Stimulated activated CD8-positive, alpha-beta memory T cell treated with anti-CD3 and anti-CD28 coated beads, Interleukin-15, amount 100 ng/mL, for 4 hours (primary cell): Measurements from ENCODE around the gene NID1.
"Not testable (repeated sequence)": the region's sequence is repeated elsewhere in the genome, so short reads cannot be mapped to it uniquely, and the experiment has no call there.

Experiments used
- DNase-seq, 2 donors: peaks; one replicate each; pipeline ENCODE4 v3.0.0-alpha.2; 2020; ENCODE audit warnings: low read depth in 2 of 2

NID1 gene

DNA sequence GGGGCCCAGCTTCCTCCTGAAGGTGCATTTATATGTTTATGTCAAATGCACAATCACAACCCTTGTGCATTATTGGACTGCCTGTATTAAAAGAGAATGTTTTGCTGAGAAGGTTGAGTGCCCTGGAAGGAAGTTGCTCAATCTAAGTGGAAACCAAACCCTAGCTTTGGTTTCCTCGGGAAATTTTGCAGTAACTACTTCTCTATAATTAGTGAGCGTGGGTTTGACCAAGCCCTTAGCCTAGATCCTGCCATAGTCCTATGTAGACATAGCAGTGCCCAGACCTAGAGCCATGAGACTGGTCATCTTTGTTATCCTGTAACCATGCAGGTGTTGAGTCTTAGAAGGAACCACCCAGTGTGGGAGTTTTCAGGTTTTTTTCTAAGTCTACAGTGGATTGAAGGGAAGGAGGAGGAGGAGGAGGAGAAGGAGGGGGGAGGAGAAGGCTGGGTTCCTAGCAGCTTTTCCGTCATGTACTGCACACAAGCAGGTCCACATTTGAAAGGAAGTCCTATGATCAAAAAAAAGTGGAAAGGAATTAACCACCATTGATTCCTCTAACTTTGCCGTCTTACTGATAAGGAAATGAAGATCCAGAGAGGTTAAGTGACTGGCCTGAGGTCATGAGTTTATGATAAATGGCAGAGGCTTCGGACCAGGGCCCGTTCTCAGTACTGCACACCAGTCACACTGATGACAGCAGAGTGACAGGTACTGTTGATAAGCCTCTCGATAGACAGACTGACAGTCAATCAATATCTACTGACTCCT is 126.0 kb downstream of the NID1 start:
- DNase-seq: no peak

DNA sequence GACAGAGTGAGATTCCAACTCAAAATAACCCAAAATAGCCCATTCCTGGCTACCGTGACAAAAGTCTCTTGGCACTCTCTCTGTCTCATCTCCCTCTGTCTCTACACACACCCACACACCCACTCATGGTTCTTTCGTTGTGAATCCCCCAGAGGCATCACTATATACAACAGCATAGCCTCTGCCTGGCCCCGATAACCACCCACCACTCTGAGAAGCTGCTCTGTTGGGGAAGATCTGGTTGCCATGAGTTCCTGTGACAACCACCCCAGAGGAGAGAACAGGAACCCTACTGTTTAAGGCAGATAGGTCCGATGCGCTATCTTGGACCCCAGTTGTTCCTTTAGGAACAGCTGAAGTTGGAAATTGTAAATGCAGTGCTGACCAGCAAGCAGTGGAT is 127.8 kb downstream of the NID1 start:
- no peak for DNase-seq

GRCh38 chr1:235935235-235936225 is 129.4 kb downstream of the NID1 start:
- DNase-seq: no peak

DNA sequence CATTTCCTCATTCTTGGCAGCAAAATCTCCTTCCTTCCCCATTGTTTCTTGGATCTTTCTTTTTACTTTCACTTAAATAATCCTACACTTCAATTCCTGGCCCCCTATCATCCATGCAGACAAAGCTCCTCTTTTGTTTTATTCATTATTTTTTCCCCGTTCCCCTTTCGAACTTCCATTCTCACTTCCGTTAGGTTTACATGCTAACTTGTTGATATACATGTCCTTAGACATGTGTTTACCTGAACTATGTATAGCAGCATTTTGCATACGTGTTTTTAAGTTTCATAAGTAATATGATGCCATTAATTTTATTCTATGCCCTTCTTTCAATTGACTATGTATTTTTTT is 131.1 kb downstream of the NID1 start:
- no peak for DNase-seq

- no peak for DNase-seq
Measured at GRCh38 chr1:235933017-235933765, 131.7 kb downstream of the NID1 start.

GRCh38 chr1:235932090-235932510 is 132.8 kb downstream of the NID1 start:
- no peak for DNase-seq

DNA sequence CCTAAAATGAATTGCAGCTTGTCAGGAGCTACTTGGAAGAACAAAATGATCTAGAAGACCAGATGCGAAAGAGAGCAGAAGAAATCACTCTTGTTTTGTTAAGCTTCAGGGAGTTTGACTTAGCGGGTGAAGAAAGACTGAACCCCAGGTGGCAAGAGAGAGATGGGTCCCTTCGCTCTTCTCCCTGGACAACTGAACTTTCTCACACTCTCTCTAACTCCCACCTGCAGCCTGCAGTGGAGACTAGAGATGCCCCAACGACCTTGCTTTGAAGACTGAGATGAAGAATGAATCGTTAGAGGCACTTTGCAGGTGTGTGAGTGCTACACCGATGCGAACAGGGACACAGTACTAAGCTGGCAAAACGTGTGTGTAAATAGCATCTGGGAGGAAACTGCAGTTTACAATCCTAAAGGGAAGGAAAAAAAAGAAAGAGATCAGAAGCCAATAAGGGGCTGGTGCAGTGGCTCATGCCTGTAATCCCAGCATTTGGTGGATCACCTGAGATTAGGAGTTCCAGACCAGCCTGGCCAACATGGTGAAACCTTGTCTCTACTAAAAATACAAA is 133.6 kb downstream of the NID1 start:
- no peak for DNase-seq

DNA sequence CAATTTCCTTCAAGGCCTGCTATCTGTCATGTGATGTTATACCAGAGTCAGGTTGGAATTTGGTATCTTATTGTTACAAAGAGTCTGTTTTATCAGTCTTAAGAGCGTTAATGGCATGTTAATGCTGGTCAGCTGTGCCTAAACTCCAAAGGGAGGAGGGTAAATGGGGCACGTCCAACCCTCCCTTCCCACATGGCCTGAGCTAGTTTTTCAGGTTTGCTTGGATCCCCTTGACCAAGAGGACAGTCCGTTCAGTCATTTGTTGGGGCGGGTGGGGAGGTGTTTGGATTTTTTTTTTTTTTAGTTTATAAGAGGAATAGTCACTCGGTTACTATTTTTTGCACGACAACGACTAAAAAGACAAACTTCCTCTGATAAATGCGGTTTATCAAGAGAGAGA is 134.3 kb downstream of the NID1 start:
- no peak for DNase-seq

GRCh38 chr1:235929216-235929615 is 135.7 kb downstream of the NID1 start:
- no peak for DNase-seq

GRCh38 chr1:235928197-235928596 is 136.7 kb downstream of the NID1 start:
- no peak for DNase-seq

DNA sequence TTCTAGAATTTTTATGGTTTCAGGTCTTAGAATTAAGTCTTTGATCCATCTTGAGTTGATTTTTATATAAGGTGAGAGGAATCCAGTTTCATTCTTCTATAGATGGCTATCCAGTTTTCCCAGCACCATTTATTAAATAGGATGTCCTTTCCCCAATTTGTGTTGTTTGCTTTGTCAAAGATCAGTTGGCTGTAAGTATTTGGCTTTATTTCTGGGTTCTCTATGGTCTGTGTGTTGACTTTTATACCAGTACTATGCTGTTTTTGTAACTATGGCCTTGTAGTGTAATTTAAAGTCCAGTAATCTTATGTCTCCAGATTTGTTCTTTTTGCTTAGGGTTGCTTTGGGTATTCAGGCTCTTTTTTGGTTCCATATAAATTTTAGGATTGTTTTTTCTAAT is 137.3 kb downstream of the NID1 start:
- DNase-seq: not testable (repeated sequence)
